NCI-H2029 treated with DMSO at 0.1 percent for 48 hours (cell line): ENCODE measurements around the gene IL34.

Experiments
- DNase-seq: peaks from one replicate; lab custom pipeline; 2025; lab: John Stamatoyannopoulos, UW

The IL34 gene

GRCh38 chr16:70678121-70678897 is 31.9 kb downstream of the IL34 start:
- DNase-seq, result no peak

- DNase-seq, result no peak
These were observed 32.7 kb downstream of the IL34 start for GRCh38 chr16:70678898-70679670.

DNA sequence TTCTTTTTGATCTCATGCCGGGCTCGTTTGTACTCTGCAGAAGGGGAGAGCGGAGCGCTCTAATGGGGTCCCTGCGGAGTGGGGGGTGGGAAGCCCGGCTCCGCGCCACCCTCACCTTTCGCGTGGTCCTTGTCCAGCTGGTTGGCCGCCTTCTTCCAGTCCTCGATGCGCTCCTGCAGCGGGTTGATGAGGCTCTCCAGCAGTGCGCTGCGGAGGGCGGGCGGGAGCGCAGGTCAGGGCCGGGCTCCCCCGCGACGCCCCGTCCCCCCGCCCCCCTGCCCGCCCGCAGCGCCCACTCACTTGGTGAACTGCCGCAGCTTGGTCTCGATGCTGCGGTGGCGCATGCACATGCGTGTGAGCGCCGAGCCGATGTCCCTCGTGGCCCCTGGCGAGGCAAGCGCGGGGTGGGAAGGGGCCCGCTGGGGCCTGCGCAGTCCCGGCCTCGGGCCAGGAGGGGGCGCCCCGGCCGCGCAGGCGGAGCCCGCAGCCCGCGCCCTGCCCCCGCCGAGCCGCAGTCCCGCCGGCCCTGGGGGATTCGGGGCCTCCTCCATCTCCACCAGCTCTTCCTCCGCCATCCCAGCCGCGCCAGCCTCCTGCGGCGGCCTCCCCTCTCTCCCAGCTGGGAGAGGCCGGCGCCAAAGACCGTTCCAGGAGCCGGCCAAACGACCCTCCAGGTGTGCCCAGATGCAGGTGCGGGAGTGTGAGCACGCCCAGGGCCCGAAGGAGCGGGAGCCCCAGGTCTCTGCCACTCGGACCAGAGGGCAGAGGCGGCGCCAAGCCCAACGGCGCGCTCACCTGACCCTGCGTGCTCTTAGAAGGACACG is 33.5 kb downstream of the IL34 start:
- no peak for DNase-seq

- DNase-seq, result no peak
These were observed 34.4 kb downstream of the IL34 start for GRCh38 chr16:70680495-70681381.

DNA sequence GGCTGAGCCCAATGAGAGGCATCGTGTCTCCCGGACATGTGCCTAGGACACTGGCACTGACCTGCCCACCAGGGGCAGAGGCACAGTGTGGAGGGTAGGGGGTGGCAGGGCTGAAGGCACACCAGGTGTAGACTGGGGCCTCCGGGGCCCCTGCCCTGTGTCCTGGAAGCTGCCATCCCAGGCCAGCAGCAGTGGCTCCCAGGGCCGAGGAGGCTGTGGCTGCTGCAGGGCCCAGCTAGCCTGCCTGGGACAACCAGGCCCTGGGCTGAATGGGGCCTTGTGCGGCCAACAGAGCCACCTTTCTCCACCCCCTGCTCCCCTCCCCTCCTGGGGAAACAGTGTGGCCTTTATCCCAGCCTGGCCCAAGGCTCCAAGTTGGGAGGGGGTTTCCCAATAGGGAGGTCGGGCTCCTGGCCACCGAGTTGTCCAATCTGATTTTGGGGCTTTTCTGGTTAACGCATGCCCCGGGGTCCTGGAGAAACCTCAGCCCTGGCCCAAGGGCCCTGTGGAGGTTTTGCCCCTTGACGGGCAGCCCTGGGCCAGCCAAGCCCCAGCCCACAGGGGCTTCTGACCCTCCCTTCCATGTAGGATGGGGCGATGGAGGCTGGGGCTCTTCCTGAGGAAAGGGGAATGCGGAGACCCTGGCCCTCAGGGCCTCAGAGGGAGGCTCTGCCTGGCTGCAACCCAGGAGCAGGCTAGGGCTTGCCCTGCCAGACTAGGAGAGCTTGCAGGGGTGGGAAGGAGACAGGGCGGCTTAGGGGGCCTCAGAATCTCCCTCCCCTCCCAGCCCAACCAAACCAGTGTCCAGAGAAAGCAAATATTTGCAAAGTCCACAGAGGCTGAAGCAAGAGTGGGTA is 35.3 kb downstream of the IL34 start:
- no peak for DNase-seq

GRCh38 chr16:70682239-70683145 is 36.1 kb downstream of the IL34 start:
- no peak for DNase-seq

- no peak for DNase-seq
These were observed 37.0 kb downstream of the IL34 start for GRCh38 chr16:70683146-70683944.

GRCh38 chr16:70684146-70685060 is 38.0 kb downstream of the IL34 start:
- no peak for DNase-seq

DNA sequence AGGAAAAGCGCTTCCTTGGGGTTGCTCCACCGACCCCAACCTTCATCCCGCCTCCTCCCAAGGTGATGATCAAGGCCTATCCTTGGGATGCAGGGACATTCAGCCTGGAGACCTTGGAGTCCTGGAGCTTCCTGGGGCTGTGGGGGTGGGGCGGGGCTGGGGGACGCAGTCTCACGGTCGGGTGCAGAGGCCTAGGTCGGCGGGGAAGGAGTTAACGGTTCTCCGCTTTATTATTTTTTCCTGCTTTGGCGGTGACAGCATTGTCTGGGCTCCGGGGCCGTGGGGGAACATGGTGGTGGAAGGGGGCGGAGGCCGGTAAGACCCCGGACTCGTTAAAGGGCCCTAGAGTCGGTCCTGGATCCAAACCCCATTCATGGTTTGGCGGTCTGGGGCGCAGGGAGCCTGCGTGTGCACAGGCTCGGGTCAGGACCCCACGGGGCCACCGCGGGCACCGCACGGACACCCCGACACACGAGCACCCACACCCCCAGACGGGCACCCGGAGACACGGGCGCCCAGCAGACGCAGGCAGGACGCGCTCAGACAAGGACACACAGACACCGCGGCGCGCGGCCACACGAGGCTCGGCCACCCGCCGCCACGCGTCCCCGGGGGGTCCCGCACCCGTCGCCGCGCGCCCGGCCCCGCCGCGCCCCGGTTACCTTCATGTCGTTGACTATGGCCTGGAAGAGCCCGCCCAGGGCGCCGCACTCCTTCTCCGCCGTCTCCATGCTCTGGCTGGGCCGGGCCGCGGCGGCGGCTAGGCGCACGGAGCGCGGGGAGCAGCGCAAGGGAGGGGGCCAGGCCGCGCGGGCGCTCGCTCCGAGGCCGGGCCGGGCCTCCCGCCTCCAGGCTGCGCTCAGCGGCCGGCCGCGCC is 38.9 kb downstream of the IL34 start:
- DNase-seq, result no peak

DNA sequence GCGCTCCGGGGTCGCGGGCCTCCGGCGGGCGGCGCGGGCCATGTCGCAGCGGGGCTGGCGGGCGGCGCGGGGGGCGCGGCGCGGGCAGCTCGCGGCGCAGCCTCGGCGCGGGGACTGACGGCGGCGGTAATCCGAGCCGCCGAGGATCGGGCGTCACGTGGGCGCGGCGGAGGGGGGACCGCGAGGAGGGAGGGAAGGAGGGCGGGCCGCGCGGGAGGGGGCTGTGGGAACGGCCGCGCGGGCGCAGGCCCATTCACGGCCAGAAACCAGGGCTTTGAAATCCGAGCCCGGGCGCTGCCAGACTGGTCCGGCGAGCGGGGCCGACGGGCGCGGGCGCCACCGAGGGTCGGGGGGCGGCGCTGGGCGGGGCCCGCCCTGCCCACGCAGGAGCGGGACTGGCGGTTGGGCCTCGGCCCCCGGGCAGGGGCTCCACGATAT is 39.6 kb downstream of the IL34 start, which contains the start of gene MTSS2:
Gene MTSS2 (minus strand): TSS at position 116 of the 438 bp plus-strand sequence. CDS start 262 bp downstream, outside the sequence.
- DNase-seq, result no peak

- no peak for DNase-seq
These were observed 40.2 kb downstream of the IL34 start for GRCh38 chr16:70686376-70687101.

GRCh38 chr16:70687102-70687511 is 40.7 kb downstream of the IL34 start:
- no peak for DNase-seq

GRCh38 chr16:70687671-70688245 is 41.4 kb downstream of the IL34 start:
- DNase-seq, result no peak

DNA sequence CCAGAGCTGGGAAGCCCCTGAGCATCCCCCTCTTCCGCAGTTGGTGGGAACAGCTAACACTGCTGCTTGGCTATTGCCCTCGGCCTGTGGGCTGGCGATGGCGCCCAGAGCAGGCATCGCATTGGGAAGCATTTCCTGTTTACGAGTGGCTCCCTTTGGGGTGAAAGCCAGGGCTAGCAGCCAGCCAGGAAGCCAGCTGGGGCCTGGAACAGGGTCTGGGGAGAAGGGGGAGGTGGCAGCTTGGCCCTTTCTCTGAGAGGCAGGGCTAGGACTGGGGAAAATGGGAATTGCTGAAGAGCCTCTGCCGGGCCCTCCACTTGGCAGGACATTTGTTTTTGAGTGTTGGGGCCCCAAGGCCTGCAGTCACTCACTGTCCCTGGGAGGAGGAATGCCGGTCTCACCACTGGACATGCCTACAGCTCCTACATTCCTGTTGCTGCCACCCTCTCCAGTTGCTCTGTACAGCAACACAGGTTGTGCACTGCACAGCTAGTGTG is 41.9 kb downstream of the IL34 start:
- DNase-seq, result no peak
